HG03354 (cell line): ENCODE results near the gene VSIG10.
"Not testable (repeated sequence)": the region's sequence is repeated elsewhere in the genome, so short reads cannot be mapped to it uniquely, and the experiment has no call there.

ENCODE experiments used
- ATAC-seq: cut with Tn5 transposase; IDR thresholded peaks from one replicate; pipeline ENCODE4 v1.9.1; 2021; ENCODE audit warnings: mild to moderate bottlenecking; ENCODE audit not compliant: unreplicated experiment, poor library complexity, severe bottlenecking

Gene VSIG10

DNA sequence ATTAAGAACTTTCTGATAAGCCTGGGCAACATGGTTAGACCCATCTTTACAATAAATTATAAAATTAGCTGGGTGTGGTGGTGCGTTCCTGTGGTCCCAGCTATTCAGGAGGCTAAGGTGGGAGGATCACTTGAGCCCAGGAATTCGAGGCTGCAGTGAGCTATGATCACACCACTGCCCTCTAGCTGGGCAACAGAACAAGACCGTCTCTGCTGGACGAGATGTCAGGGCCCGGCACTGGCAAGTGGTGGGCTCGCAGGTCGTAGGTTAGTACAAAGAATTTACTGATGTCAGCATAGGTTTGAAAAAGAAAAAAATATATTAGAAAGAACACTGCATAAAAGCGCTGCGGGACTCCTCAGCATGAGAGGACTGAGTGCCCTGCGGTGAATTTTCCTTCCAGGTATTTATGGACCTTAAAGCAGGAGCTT is 15.7 kb upstream of the VSIG10 start:
- no peak for ATAC-seq

DNA sequence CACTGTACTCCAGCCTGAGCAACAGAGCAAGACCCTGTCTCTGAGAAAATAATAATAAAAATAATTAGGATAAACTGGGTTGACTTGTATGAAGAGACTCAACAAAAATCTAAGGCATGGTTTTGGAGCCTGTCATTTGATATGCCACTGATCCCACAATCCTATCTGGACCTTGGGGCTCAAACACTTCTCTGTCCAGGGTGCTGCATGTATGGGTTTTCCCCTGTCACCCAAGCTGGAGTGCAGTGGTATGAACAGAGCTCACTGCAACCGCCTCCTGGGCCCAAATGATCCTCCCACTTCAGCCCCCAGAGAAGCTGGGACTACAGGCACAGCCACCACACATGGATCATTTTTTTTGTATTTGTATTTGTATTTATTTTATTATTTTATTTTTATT is 5.3 kb upstream of the VSIG10 start:
- no peak for ATAC-seq

DNA sequence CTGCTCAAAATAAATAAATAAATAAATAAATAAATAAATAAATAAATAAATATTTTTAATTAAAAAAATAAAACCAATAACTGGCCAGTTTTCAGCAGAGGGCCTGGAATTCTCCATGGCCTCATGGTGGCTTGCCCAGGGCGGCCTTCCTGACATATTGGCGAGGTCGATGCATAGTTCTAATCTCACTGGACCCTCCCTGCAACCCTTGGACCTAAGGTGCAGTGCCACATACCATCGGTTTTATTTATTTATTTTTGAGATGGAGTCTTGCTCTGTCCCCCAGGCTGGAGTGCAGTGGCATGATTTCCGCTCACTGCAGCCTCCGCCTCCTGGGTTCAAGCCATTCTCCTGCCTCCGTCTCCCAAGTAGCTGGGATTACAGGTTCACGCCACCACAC is 3.9 kb upstream of the VSIG10 start:
- ATAC-seq, result no peak

DNA sequence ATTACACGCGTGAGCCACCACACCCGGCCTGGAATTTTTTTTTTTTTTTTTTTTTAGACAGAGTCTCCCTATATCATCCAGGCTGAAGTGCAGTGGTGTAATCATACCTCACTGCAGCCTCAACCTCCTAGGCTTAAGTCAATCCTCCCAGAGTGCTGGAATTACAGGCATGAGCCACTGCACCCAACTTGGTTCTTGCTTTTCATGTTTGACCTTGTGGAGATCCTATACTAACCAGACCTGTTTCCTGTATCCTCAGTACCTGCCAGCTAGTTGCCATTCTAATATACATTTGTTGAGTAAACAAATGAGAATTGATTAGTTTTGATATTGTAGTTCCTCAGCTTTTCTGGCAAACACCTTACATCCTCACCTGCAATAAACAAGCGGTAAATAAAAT is 3.2 kb upstream of the VSIG10 start:
- no peak for ATAC-seq

DNA sequence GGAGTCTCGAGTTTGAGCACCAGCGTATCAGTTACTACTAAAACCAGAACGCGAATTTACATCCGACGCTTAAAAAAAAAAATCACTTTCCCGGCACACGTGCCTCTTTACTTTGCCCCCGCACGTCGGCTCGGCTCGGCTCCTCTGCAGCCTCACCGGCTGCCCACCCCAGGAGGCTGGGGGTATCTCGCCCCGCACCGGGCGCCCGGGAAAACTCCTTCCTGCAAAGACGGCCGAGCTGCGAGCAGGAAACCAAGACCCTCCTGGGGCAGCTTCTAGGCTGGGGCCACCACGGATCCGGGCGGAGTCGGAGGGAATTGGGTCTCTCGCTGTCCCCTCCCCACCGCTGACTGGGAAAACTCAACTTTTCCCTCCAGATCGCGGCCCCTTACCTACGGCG is 610 bp downstream of the VSIG10 start:
- peak; percentile 16 for ATAC-seq

DNA sequence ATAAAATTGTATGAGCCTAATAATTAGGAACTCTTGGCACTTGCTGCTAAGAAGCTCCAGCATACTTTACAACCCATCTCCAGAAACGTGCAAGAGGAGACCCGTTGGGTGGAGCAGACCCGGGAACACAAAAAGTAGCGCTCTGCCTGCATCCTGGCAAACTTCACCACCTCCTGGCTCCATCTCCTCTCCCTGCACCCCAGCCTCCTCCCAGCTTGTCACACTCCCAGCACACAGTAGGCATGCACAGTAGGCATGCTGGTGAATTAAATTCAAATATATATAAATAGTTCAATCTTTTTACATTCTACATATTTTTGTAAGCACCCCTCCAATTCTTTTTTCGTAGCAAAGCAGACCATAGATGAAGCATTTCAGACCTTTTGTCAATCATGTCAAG is 1.2 kb downstream of the VSIG10 start:
- ATAC-seq, result no peak

DNA sequence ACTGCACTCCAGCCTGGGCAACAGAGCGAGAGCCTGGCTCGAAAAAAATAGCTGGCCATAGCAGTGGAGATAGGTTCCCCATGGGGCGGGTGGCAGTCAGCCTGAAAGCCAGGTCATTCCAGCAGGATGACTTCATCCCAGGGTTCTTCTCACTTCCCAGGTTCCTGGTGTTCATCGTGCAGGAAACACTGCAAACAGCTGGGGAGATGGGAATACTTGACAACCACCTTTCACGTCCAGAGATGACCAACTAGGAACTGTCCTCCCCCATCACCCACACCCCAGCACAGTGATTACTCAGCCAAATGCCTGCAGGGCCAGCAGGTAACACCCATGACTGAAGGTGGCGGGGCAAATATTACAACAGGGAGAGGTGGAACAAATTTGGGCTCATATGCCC is 1.7 kb downstream of the VSIG10 start:
- no peak for ATAC-seq

DNA sequence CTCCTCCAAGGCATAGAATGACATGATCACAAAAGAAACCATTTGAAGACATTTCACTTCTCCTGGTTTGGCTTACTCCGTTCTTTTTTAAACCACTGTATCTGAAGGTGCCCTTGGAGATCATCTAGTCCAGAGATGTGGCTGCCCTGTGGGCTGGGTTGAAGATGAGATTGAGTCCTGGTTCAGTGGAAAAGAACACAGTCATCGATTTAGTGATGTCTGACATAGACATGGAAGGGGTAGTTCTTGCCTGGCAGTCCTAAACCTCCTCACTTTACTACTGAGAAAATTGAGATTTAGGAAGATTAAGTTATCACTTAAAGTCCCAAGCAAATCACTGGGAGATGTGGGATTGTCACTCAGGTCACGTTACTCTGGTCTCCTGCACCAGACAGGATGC is 2.8 kb downstream of the VSIG10 start:
- no peak for ATAC-seq

DNA sequence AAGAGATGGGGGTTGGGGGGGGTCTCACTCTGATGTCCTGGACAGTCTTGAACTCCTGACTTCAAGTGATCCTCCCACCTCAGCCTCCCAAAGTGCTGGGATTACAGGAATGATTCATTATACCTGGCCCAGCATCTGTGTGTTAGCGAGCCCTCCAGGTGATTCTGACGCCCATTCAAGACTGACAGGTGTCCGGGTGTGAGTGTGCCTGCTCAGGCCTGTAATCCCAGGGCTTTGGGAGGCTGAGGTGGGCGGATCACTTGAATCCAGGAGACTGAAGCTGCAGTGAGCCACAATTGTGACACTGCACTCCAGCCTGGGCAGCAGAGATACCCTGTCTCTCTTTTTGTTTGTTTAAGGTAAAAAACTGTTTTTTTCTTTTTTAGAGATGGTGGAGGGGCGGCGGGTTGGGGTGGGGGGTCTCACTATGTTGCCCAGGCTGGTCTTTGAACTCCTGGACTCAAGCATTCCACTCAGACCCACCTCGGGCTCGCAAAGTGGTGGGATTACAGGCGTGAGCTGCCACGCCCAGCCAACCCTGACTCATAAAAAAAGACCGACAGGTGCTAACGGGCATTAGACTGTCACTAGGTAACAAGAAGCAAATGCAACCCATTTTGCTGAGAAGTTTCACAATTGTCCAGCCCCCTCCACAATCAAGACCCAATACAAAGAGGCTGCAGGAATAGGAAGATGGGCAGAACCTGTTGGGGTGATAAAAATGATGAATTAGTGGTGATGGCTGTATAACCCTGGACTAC is 4.7 kb downstream of the VSIG10 start:
- no peak for ATAC-seq

DNA sequence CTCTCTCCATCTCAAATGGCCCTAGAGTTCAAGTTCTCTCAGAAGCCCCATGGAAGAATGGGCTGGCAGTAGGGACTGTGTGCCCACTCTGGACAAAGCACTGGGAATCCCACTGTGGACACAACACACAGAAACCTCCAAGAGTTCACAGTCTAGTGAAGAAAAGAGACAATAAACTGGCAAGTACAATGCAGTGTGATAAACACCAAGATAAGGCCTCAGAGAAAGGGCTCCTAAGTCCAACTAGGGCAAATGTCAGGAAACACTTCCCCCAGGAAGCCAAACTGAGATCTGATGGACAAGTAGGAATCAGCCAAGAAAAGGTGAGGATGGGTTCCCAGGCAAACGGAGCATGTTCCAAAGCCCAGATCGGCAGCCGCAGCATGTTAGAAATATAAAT is 5.4 kb downstream of the VSIG10 start:
- no peak for ATAC-seq

DNA sequence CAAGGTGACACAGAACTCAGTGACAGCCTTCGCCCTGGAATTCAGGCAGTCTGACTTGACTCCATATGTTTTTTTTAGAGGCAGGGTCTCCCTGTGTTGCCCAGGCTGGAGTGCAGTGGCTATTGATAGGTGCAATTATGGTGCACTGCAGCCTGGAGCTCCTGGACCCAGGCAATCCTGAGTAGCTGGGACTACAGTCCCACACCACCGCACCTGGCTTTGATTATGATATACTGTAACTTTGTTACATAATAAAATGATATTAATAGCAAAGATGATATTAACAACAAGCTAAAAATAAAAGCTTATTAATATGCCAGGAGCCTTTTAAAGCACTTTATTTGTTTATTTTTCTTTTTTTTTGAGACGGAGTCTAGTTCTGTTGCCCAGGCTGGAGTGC is 9.8 kb downstream of the VSIG10 start:
- no peak for ATAC-seq

DNA sequence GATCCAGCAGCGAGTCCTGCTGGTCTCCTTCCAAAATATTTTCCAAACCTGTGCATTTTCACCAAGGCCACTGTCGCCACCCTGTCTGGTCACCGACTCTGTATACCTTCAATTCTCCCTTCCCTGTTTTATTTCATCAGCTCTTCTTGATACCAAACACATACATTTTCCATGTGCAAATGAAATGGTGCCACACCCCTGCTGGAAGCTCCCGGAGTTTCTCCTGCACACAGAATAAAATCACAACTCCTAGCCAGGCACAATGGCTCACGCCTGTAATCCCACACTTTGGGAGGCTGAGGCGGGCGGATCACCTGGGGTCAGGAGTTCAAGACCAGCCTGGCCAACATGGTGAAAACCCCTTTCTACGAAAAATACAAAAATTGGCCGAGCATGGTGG is 14.0 kb downstream of the VSIG10 start:
- ATAC-seq, result no peak

DNA sequence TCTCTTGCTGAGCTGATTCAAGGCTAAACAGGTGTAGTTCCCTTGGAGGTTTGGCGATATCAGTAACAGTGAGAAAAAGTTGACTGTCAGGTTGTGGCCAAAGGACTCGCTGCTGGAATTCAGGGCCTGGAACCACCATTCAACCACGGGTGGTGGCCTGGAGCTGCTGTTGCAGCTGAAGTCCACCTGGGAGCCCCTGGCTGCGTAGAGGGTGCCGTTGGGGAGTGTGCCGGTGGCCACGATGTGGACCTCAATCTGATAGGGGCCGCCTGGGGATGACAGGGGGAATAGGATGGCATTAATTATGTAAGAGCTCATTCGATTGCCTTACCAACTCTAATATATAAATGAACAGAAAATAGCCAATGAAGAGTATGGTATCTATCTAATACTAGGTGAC is 21.6 kb downstream of the VSIG10 start:
- ATAC-seq, result no peak

DNA sequence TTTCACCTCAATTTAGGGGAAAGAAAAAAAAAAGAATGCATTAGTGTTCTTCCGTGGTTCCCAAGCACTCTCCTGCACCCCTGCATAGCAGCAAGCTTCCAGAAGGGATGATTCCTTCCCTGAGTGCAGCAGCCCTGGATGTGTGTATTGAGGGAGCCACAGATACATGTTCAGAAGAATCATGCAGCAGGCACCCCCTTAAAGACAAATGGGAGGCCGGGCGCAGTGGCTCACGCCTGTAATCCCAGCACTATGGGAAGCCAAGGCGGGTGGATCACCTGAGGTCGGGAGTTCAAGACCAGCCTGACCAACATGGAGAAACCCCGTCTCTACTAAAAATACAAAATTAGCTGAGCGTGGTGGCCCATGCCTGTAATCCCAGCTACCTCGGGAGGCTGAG is 22.3 kb downstream of the VSIG10 start:
- ATAC-seq, result not testable (repeated sequence)

DNA sequence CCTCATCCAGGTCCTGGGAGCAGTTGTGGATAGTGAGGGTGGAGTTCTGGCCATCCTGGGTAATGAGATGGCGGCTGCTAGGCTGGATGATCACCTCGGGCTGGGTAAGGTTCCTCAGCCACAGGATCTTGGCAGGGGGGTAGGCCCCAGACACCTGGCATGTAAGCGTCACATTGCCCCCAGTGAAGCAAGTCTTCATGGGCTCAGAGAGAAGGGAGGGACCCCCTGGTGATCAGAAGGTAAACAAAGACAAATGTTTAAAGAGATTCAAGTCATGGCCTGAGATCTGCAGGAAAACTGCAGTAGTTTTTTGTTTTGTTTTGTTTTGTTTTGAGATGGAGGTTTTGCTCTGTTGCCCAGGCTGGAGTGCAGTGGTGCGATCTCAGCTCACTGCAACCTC is 30.0 kb downstream of the VSIG10 start:
- no peak for ATAC-seq

DNA sequence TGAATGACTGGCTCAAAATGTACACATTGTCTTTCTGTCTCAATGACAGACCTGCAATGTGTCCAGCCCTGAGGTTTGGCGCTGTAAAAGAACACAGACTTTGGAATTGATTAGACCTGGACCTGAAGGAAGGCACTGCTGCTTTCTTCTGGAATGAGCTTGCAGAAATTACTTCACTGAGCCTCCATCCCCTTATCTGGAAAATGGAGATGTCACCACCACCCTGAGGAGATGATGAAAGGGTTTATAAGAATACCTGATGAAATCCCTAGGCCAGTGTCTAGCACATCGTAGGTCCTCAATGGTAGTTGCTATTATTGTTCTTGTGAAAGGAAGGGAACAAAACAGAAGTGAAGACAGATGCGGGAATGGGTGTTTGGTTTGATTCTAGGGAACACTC is 33.2 kb downstream of the VSIG10 start:
- ATAC-seq, result no peak

DNA sequence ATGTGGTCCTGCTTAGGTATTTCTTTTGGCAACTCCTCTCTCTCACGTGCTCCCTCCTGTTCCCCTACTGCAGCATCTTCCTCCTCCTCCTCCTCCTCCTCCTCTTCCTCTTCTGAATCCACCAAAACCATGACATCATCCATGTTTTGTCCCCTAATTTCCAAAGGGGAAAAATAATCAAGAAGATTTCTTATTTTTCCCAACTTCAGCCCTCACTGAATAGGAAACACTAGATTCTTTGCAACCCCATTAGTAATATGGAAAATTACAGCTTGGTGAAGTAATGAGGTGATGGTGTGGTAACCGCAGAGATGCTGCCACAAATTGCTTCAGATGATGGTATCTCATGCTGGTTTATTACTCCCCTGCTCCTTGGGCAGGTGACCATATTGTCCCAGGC is 35.4 kb downstream of the VSIG10 start:
- ATAC-seq, result no peak

DNA sequence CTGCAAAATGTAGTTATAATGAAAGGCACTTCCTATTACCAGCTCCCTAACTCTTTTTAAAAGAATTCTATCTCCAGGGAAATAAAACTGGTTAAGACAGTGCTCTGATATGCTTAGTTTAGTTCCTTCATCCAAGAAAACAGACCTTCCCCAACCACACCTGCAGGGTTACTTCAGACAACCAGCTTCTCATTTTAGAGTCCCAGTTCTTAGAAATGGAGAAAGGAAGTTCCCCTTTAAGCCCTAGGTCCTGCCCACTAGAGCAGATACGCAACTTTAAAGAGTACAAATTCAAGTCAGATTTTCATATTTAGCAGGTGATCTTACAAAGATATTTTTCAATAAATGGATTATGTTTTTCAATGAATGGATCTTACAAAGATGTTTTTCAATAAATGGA is 38.4 kb downstream of the VSIG10 start:
- ATAC-seq, result no peak

DNA sequence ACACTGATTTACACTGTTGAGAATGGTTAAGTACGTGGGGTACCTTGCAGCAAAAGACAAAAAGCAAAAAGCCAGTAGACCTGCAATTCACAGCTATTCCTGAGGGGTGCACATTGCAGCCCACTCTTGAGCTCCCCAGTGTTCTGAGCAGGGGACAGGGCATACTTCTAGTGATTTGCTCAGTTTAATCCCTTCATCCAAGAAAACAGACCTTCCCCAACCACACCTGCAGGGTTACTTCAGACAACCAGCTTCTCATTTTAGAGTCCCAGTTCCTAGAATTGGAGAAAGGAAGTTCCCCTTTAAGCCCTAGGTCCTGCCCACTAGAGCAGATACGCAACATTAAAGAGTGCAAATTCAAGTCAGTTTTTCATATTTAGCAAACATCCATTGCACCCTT is 39.2 kb downstream of the VSIG10 start:
- peak; percentile 64 for ATAC-seq

DNA sequence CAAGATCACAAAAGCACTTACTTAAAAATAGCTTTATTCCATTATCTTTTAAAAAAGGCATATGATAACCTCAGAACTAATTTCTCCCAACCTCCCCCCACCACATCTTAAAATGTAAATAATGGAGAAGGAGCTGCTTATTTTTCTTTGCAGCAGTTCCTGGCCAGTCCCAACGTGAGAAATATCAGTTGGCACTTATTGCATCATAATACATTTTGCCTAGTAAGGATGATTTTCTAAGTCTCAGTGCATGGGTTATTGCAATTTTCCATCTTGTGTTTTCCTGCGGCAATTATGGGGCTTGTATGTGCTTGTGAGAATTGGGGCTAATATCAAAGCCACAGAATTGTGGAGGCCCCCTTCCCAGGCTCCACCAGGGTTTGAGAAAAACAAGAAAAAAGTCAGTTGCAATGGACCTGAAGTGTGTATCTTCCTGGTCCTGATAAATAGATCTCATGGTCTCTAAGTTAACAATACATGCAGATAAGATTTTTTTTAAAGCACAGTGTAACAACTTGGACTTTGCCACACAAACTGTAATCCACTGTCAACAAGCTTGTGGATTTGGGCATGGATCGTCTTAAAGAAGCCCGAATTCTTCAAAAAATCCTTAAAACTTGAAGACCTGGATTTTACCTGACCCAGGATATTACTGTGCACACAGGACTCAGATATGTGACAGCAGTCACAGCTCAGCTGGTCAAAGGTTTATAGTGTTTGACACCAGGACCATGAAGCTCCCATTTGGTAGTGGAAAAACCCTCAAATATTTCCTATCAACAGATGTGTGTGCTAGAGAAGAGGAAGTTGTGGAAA is 40.0 kb downstream of the VSIG10 start:
- no peak for ATAC-seq
